ENCODE measurements around the gene TTLL11. TPM values are rescaled to one million over a fixed set of nuclear protein-coding genes. Genes with fewer than 3 reads are reported as not detected.

TTLL11 gene
- total RNA-seq, 4 donors from 2014 or later: 3.2 to 11.8 (median 9.0) TPM

- Histone ChIP-seq H3K4me1 (no peaks in the 10 kb centered on the region), H3K36me3 (no peaks in the 10 kb centered on the region), H3K9me3 (no peaks in the 10 kb centered on the region), H3K27ac (no peak overlapping the region), H3K4me3 (no peak overlapping the region), H3K27me3 (no peaks in the 10 kb centered on the region)
- WGBS, 2 donors: 83 to 88% methylated on average over 4 of the region's 4 CpGs
- intact Hi-C loops (cut with DNase I): no loop called here
- TF ChIP-seq POLR2A (IDR thresholded peaks at IDR 0.05): no peak
- TF ChIP-seq CTCF (IDR thresholded peaks at IDR 0.05): no peak
- no peak for DNase-seq
Measured at GRCh38 chr9:122060481-122060880, 32.6 kb downstream of the TTLL11 start.

GRCh38 chr9:122059955-122060324 lies 33.2 kb downstream of the TTLL11 start:
- 93% methylated on average over 1 of the region's 1 CpG; no CpG with 5 or more reads in 1 of the 2 donors for WGBS, 2 donors
- no peak for TF ChIP-seq POLR2A (IDR thresholded peaks at IDR 0.05)
- no peak for TF ChIP-seq CTCF (IDR thresholded peaks at IDR 0.05)
- no peaks in the 10 kb centered on the region for H3K27me3 ChIP-seq
- no peak overlapping the region for H3K27ac ChIP-seq
- no peak overlapping the region for H3K4me3 ChIP-seq
- H3K4me1 ChIP-seq: no peaks in the 10 kb centered on the region
- no peaks in the 10 kb centered on the region for H3K36me3 ChIP-seq
- DNase-seq: no peak
- no peaks in the 10 kb centered on the region for H3K9me3 ChIP-seq
- intact Hi-C loops (cut with DNase I): no loop called here

GRCh38 chr9:122059214-122059954 lies 33.7 kb downstream of the TTLL11 start:
- 96 to 97% methylated on average over 9 of the region's 9 CpGs for WGBS, 2 donors
- no peaks in the 10 kb centered on the region for H3K27me3 ChIP-seq
- TF ChIP-seq POLR2A (IDR thresholded peaks at IDR 0.05) (no peak), CTCF (IDR thresholded peaks at IDR 0.05) (no peak)
- no peak overlapping the region for H3K4me3 ChIP-seq
- no peak for DNase-seq
- intact Hi-C loops (cut with DNase I): no loop called here
- H3K27ac ChIP-seq: no peak overlapping the region
- no peaks in the 10 kb centered on the region for H3K4me1 ChIP-seq
- no peaks in the 10 kb centered on the region for H3K36me3 ChIP-seq
- no peaks in the 10 kb centered on the region for H3K9me3 ChIP-seq

- H3K27ac ChIP-seq: no peak overlapping the region
- no peak overlapping the region for H3K4me3 ChIP-seq
- TF ChIP-seq CTCF (IDR thresholded peaks at IDR 0.05) (no peak), POLR2A (IDR thresholded peaks at IDR 0.05) (no peak)
- H3K9me3 ChIP-seq: no peaks in the 10 kb centered on the region
- 94 to 100% methylated on average over 4 of the region's 4 CpGs for WGBS, 2 donors
- no peaks in the 10 kb centered on the region for H3K27me3 ChIP-seq
- no peak for DNase-seq
- H3K4me1 ChIP-seq: no peaks in the 10 kb centered on the region
- no peaks in the 10 kb centered on the region for H3K36me3 ChIP-seq
- intact Hi-C loops (cut with DNase I): no loop called here
Measured at GRCh38 chr9:122058709-122059108, 34.4 kb downstream of the TTLL11 start.

GRCh38 chr9:122058051-122058450 lies 35.1 kb downstream of the TTLL11 start:
- 77 to 78% methylated on average over 4 of the region's 4 CpGs for WGBS, 2 donors

More at GRCh38 chr9:122058051-122058450, 35.1 kb downstream of the TTLL11 start:
- DNase-seq: no peak
- H3K27me3 ChIP-seq: no peaks in the 10 kb centered on the region
- no peaks in the 10 kb centered on the region for H3K36me3 ChIP-seq
- no peak overlapping the region for H3K4me3 ChIP-seq
- TF ChIP-seq CTCF (IDR thresholded peaks at IDR 0.05) (no peak), POLR2A (IDR thresholded peaks at IDR 0.05) (no peak)
- H3K4me1 ChIP-seq: no peaks in the 10 kb centered on the region
- H3K9me3 ChIP-seq: no peaks in the 10 kb centered on the region
- H3K27ac ChIP-seq: no peak overlapping the region
- intact Hi-C loops (cut with DNase I): no loop called here
